K562 (cell line): Measurements from ENCODE around the gene ASPA. TPM values are rescaled to one million over a fixed set of nuclear protein-coding genes. Genes with fewer than 3 reads are reported as not detected.

Experiments used
- ATAC-seq: fragments of 200-7000 bp; cut with Tn5 transposase; 3 replicates; pipeline ENCODE4 v1.9.1; 2020; ENCODE audit warnings: moderate library complexity
- BruUV-seq: library from RNA; stranded (reverse); fragments of 400-500 nt; replicated peaks from 2 replicates; lab custom pipeline; 2021; lab: Mats Ljungman, UMichigan
- CTCF ChIA-PET: fragments of 300-600 bp; formaldehyde crosslinking; extraction: SDS; loops from one replicate; lab custom pipeline; 2021; ENCODE audit warnings: low intra/inter-chr PET ratio; lab: Yijun Ruan, JAX
- POLR2A ChIA-PET: fragments of 300-600, 350-650 bp; sonication (Branson Sonifier 250); formaldehyde crosslinking; extraction: SDS; loops from one replicate; lab custom pipeline; 2021; ENCODE audit warnings: antibody characterized with exemption, inconsistent platforms; lab: Yijun Ruan, JAX
- DNase-seq, 4 experiments: peaks; one replicate each; pipeline versions ENCODE4 v3.0.0 to v3.0.0-alpha.2; 2011 to 2018; ENCODE audit warnings: low spot score in 3 of 4, mixed read lengths in 3 of 4; ENCODE audit errors: extremely low read depth in 1 of 4
- FAIRE-seq: peaks from 2 replicates; lab custom pipeline; 2011; peaks lifted over from hg19 to GRCh38; lab: Jason Lieb, UNC
- H2AFZ ChIP-seq: 2 replicates; pipeline ENCODE4 v1.6.0; 2011; ENCODE audit warnings: low read depth, low read length, control low read depth, inconsistent platforms
- H3K27ac ChIP-seq: fragments of 200-600 bp; 3 replicates; pipeline ENCODE4 v1.8.0; 2011; ENCODE audit warnings: low read depth, mild to moderate bottlenecking, control low read depth, inconsistent platforms, low read length, moderate library complexity, mixed read lengths; ENCODE audit errors: extremely low read depth
- H3K27me3 ChIP-seq, 2 experiments: fragments of 300-600 bp in 1 of 2; 2 replicates in 1 of 2; 3 replicates in 1 of 2; pipeline versions ENCODE4 v1.6.0 to v1.8.0; 2011; ENCODE audit warnings: inconsistent platforms in 2 of 2, low read length in 2 of 2, mild to moderate bottlenecking in 1 of 2, mixed read lengths in 1 of 2, moderate library complexity in 1 of 2; ENCODE audit not compliant: control insufficient read depth in 2 of 2, insufficient read depth in 2 of 2
- H3K36me3 ChIP-seq: fragments of 300-600 bp; 3 replicates; pipeline ENCODE4 v1.8.0; 2011; ENCODE audit warnings: mild to moderate bottlenecking, low read length, inconsistent platforms; ENCODE audit not compliant: control insufficient read depth, insufficient read depth
- H3K4me1 ChIP-seq, 2 experiments: fragments of 200-600 bp in 1 of 2; replicated peaks in 1 of 2; 2 replicates in 1 of 2; 3 replicates in 1 of 2; pipeline versions ENCODE4 v1.5.1 to v1.8.0; 2011; ENCODE audit warnings: inconsistent platforms in 2 of 2, low read length in 2 of 2, mild to moderate bottlenecking in 1 of 2, mixed read lengths in 1 of 2, moderate library complexity in 1 of 2; ENCODE audit not compliant: control insufficient read depth in 2 of 2, insufficient read depth in 2 of 2
- H3K4me2 ChIP-seq: 2 replicates; pipeline ENCODE4 v1.6.1; 2011; ENCODE audit warnings: low read length, control low read depth, inconsistent platforms, mixed read lengths; ENCODE audit not compliant: insufficient read depth
- H3K4me3 ChIP-seq: fragments of 200-600 bp; sonication (generic), shearing (Covaris generic); 2 replicates; pipeline ENCODE4 v1.5.1; 2016; ENCODE audit warnings: control low read depth, inconsistent platforms
- H3K79me2 ChIP-seq: fragments of 200-600 bp; 3 replicates; pipeline ENCODE4 v1.8.0; 2011; ENCODE audit warnings: low read length, inconsistent platforms; ENCODE audit not compliant: control insufficient read depth, insufficient read depth
- H3K9ac ChIP-seq, 2 experiments: 2 replicates each; pipeline versions ENCODE4 v1.6.0 to v1.6.1; 2011; ENCODE audit warnings: low read depth in 2 of 2, low read length in 2 of 2, control low read depth in 1 of 2, inconsistent platforms in 1 of 2, mild to moderate bottlenecking in 1 of 2, mixed read lengths in 1 of 2; ENCODE audit not compliant: insufficient read depth in 1 of 2
- H3K9me1 ChIP-seq: one replicate; pipeline ENCODE4 v1.6.0; 2011; ENCODE audit warnings: inconsistent platforms, mild to moderate bottlenecking, low read length, moderate library complexity; ENCODE audit not compliant: control insufficient read depth, insufficient read depth
- H3K9me3 ChIP-seq: replicated peaks from 2 replicates; pipeline ENCODE4 v1.5.1; 2011; ENCODE audit warnings: low read depth, low read length, inconsistent platforms; ENCODE audit not compliant: control insufficient read depth, insufficient read depth
- H4K20me1 ChIP-seq: replicated peaks from 2 replicates; pipeline ENCODE4 v1.6.1; 2011; ENCODE audit warnings: low read length, inconsistent platforms, mixed read lengths; ENCODE audit not compliant: control insufficient read depth, insufficient read depth
- ATF3 ChIP-seq, 2 experiments: fragments of 450-650 bp in 1 of 2; sonication (generic) in 1 of 2; formaldehyde crosslinking in 1 of 2; IDR thresholded peaks in 1 of 2; conservative IDR thresholded peaks in 1 of 2; 2 replicates each; pipeline versions ENCODE4 v1.6.1 to v1.8.1; 2016 to 2023; ENCODE audit warnings: mild to moderate bottlenecking in 2 of 2, moderate library complexity in 2 of 2, inconsistent platforms in 1 of 2, missing genetic modification reagents in 1 of 2
- RAD21 ChIP-seq, 2 experiments: fragments of 250-450 bp in 1 of 2; fragments of 450-650 bp in 1 of 2; sonication (Bioruptor Pico) in 1 of 2; formaldehyde crosslinking in 1 of 2; IDR thresholded peaks in 1 of 2; conservative IDR thresholded peaks in 1 of 2; 2 replicates each; pipeline versions ENCODE4 v1.4.0 to v1.8.0; 2020 to 2022; ENCODE audit warnings: mild to moderate bottlenecking in 2 of 2, moderate library complexity in 1 of 2
- RBM14 ChIP-seq: fragments of 200-400 bp; formaldehyde crosslinking; IDR thresholded peaks from 2 replicates; pipeline ENCODE4 v1.6.1; 2018; ENCODE audit warnings: low read depth, mild to moderate bottlenecking, low read length, moderate library complexity, borderline replicate concordance; ENCODE audit not compliant: insufficient read depth
- ZNF57 ChIP-seq: fragments of 450-650 bp; formaldehyde crosslinking; IDR thresholded peaks from 2 replicates; pipeline ENCODE4 v1.4.0; 2020; ENCODE audit warnings: mild to moderate bottlenecking, moderate library complexity
- WGBS: fragments of 100-300 bp; shearing (Covaris generic); methylation state at CpG from one replicate; pipeline ENCODE4 v1.1.6; 2016; ENCODE audit warnings: low coverage, mixed read lengths; ENCODE audit not compliant: insufficient coverage; ENCODE audit errors: missing lambda C conversion rate; 5-methylcytosine and 5-hydroxymethylcytosine counted together
- in situ Hi-C: fragments of 300-500 bp; cut with MboI; formaldehyde crosslinking; loops from 4 replicates; pipeline ENCODE4 v1.15.0; 2018; ENCODE audit warnings: inconsistent platforms, mixed read lengths
- intact Hi-C: fragments of 100-400 bp; cut with micrococcal nuclease; formaldehyde crosslinking; loops from 2 replicates; pipeline ENCODE4 v1.14.2; 2022
- polyA plus RNA-seq, 8 experiments: library from polyadenylated mRNA; depleted of rRNA in 4 of 8; stranded (reverse) in 5 of 8; unstranded in 3 of 8; fragments of >200 nt; fragmentation: Nextera tagmentation in 2 of 8; fragmentation: Illumina TruSeq in 1 of 8; extraction: Ambion mirVana in 2 of 8; extraction: Trizol in 1 of 8; gene quantifications; 2 replicates each; pipeline versions ENCODE4 v1.2.1 to v1.2.3, GENCODE V29; 2011 to 2014; ENCODE audit warnings: inconsistent platforms in 1 of 8, missing spikeins in 1 of 8
- total RNA-seq, 7 experiments: library from RNA; depleted of rRNA in 6 of 7; stranded (reverse); fragments of >200 nt in 6 of 7; fragmentation: Illumina TruSeq in 2 of 7; extraction: Trizol in 2 of 7; gene quantifications; 2 replicates each; pipeline versions ENCODE4 v1.2.1 to v1.2.3, GENCODE V29; 2011 to 2021; ENCODE audit warnings: low replicate concordance in 1 of 7
- TF ChIP-seq, protein P1 (sequence below), 3 experiments: IDR thresholded peaks in 2 of 3; conservative IDR thresholded peaks in 1 of 3; 2 replicates each; pipeline ENCODE4 v1.5.1; 2011 to 2012; ENCODE audit warnings: low read length in 3 of 3, mild to moderate bottlenecking in 3 of 3, control low read depth in 2 of 3, improper control_type of control experiment in 1 of 3, inconsistent platforms in 1 of 3, low read depth in 1 of 3, mixed read lengths in 1 of 3, moderate library complexity in 1 of 3; ENCODE audit not compliant: insufficient read depth in 2 of 3

ASPA gene
- total and polyA plus RNA-seq, 9 of the 15 experiments (the other 6 are each of a cell fraction or from before 2014, with no cell fraction given) = not detected

DNA sequence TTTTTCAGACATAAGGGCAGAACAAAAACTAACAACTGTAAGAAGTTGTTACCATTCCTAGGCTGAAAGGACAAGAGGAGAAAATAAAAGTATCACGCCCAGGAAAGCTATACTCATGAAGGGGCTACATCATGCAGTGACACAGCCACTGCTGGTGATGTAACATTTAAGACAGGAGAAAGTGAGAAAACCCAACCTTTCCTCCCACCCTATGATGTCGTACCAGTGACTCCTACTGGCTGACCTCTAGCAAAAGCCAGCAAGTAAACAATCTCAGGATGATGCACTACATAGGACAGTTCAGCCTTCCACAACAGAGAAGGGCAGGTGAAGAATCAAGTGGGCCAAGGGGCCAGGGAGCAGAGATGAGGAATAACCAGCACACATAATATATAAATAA, 28.2 kb upstream of the ASPA start:
- Histone ChIP-seq H3K36me3 (no peaks in the 10 kb centered on the region), H4K20me1 (no peaks in the 10 kb centered on the region), H3K9me1 (no peaks in the 10 kb centered on the region), H3K9me3 (no peaks in the 10 kb centered on the region), H3K4me2 (no peak overlapping the region), H2AFZ (no peak overlapping the region), H3K4me1 (no peaks in the 10 kb centered on the region), H3K79me2 (no peaks in the 10 kb centered on the region), H3K27ac (no peak overlapping the region), H3K27me3 (no peaks in the 10 kb centered on the region), H3K9ac (no peak overlapping the region), H3K4me3 (no peak overlapping the region)
- DNase-seq (peak in 3 of 4 experiments; percentile 7 to 17 (median 15)), ATAC-seq (peak; percentile 53; the same call in 2 of the 3 replicates), FAIRE-seq (no peak)
- no TSS peak for BruUV-seq
- WGBS = 0% methylated on average over 2 of the region's 2 CpGs
- CTCF ChIA-PET = no interaction called here
- intact Hi-C loops (no loop called here), in situ Hi-C loops (no loop called here)
- TF ChIP-seq ZNF57 (CRISPR knock-in tag) (no peak), RBM14 (no peak), RAD21 (CRISPR knock-in tag; conservative IDR thresholded peaks at IDR 0.05 in 1 of 2, IDR thresholded peaks at IDR 0.05 in 1 of 2) (peak in 1 of 2 experiments; percentile 34; a peak in 2 of 4 replicates), ATF3 (IDR thresholded peaks at IDR 0.05) (peak; percentile 56), ATF3 (CRISPR knock-in tag; conservative IDR thresholded peaks at IDR 0.05) (no peak)
- TF ChIP-seq, protein P1, sequence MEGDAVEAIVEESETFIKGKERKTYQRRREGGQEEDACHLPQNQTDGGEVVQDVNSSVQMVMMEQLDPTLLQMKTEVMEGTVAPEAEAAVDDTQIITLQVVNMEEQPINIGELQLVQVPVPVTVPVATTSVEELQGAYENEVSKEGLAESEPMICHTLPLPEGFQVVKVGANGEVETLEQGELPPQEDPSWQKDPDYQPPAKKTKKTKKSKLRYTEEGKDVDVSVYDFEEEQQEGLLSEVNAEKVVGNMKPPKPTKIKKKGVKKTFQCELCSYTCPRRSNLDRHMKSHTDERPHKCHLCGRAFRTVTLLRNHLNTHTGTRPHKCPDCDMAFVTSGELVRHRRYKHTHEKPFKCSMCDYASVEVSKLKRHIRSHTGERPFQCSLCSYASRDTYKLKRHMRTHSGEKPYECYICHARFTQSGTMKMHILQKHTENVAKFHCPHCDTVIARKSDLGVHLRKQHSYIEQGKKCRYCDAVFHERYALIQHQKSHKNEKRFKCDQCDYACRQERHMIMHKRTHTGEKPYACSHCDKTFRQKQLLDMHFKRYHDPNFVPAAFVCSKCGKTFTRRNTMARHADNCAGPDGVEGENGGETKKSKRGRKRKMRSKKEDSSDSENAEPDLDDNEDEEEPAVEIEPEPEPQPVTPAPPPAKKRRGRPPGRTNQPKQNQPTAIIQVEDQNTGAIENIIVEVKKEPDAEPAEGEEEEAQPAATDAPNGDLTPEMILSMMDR (IDR thresholded peaks at IDR 0.05 in 2 of 3, conservative IDR thresholded peaks at IDR 0.05 in 1 of 3; ENCODE audit: insufficient read depth in 2 of 3, low read depth in 1 of 3, low read length in 3 of 3) = peak; percentile 14 to 34 (median 27); a peak in 3 of 6 replicates
- POLR2A ChIA-PET = no interaction called here
